Effector memory CD8-positive, alpha-beta T cell (primary cell): Measurements from ENCODE around the gene RAB6B.

Experiments
- ATAC-seq: fragments of 150-1000 bp; cut with Tn5 transposase; replicated peaks from 2 replicates; pipeline ENCODE4 v1.10.0; 2021; ENCODE audit warnings: mild to moderate bottlenecking, moderate library complexity
- DNase-seq, 3 experiments: peaks; one replicate each; pipeline ENCODE4 v3.0.0; 2021
- H3K27ac Mint-ChIP-seq, 2 donors: one replicate each; pipeline ENCODE4 v1.8.0; 2022; ENCODE audit warnings: mild to moderate bottlenecking in 2 of 2, mixed read lengths in 2 of 2, moderate library complexity in 2 of 2
- H3K27me3 Mint-ChIP-seq, 2 donors: one replicate each; pipeline ENCODE4 v1.8.0; 2022; ENCODE audit warnings: mixed read lengths in 2 of 2
- H3K36me3 Mint-ChIP-seq: one replicate; pipeline ENCODE4 v1.8.0; 2022; ENCODE audit warnings: mild to moderate bottlenecking, moderate library complexity, mixed read lengths; ENCODE audit not compliant: insufficient read depth
- H3K4me1 Mint-ChIP-seq, 2 donors: one replicate each; pipeline ENCODE4 v1.8.0; 2022; ENCODE audit warnings: low read depth in 2 of 2, mixed read lengths in 2 of 2
- H3K4me3 Mint-ChIP-seq, 2 donors: one replicate each; pipeline ENCODE4 v1.8.0; 2022; ENCODE audit warnings: mild to moderate bottlenecking in 2 of 2, mixed read lengths in 2 of 2, moderate library complexity in 2 of 2
- H3K9me3 Mint-ChIP-seq, 2 donors: one replicate each; pipeline ENCODE4 v1.8.0; 2022; ENCODE audit warnings: mixed read lengths in 2 of 2

Gene RAB6B

GRCh38 chr3:133887074-133887802 lies 8.4 kb downstream of the RAB6B start:
- Mint-ChIP-seq H3K27me3 (peaks cover 23 to 45% of the 10 kb centered on the region in 2 donors), H3K4me3 (no peak overlapping the region), H3K36me3 (peaks cover 7% of the 10 kb centered on the region), H3K4me1 (peaks cover 8 to 34% of the 10 kb centered on the region in 2 donors), H3K9me3 (no peaks in the 10 kb centered on the region), H3K27ac (no peak overlapping the region)
- no peak for ATAC-seq
- no peak for DNase-seq

GRCh38 chr3:133886031-133886722 lies 9.5 kb downstream of the RAB6B start:
- peak overlapping the region in 1 of 2 donors; percentile 17 for H3K4me3 Mint-ChIP-seq
- H3K27ac Mint-ChIP-seq = peak overlapping the region in 1 of 2 donors; percentile 77
- H3K9me3 Mint-ChIP-seq = no peaks in the 10 kb centered on the region
- H3K36me3 Mint-ChIP-seq = peaks cover 11% of the 10 kb centered on the region
- H3K27me3 Mint-ChIP-seq = peaks cover 13 to 34% of the 10 kb centered on the region in 2 donors
- DNase-seq (no peak), ATAC-seq (no peak)
- peaks cover 12 to 42% of the 10 kb centered on the region in 2 donors for H3K4me1 Mint-ChIP-seq

DNA sequence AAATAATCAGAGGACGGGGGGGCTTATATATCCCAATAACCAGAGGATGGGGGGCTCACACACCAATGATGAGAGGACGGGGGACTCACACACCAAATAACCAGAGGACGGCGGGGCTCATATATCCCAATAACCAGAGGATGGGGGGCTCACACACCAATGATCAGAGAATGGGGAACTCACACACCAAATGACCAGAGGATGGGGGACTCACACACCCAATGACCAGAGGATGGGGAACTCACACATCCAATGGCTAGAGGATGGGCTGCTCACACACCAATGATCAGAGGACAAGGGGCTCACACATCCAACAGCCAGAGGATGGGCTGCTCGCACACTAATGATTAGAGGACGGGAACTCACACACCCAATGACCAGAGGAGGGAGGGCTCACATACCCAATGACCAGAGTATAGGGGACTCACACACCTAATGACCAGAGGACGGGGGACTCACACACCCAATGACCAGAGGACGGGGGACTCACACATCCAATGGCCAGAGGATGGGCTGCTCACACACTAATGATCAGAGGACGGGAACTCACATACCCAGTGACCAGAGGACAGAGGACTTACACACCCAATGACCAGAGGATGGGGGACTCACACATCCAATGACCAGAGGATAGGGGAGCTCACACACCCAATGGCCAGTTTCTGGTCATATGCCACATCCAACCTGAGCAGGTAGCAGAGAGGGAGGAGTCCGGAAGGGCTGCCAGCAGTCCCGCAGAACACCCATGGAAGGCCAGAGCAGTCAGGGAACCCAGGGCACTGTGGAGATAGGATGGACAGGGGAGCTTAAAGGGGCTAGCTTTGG lies 10.6 kb downstream of the RAB6B start:
- no peak overlapping the region for H3K4me3 Mint-ChIP-seq
- H3K27ac Mint-ChIP-seq = peak overlapping the region in 1 of 2 donors; percentile 91
- peaks cover 19 to 51% of the 10 kb centered on the region in 2 donors for H3K4me1 Mint-ChIP-seq

DNA sequence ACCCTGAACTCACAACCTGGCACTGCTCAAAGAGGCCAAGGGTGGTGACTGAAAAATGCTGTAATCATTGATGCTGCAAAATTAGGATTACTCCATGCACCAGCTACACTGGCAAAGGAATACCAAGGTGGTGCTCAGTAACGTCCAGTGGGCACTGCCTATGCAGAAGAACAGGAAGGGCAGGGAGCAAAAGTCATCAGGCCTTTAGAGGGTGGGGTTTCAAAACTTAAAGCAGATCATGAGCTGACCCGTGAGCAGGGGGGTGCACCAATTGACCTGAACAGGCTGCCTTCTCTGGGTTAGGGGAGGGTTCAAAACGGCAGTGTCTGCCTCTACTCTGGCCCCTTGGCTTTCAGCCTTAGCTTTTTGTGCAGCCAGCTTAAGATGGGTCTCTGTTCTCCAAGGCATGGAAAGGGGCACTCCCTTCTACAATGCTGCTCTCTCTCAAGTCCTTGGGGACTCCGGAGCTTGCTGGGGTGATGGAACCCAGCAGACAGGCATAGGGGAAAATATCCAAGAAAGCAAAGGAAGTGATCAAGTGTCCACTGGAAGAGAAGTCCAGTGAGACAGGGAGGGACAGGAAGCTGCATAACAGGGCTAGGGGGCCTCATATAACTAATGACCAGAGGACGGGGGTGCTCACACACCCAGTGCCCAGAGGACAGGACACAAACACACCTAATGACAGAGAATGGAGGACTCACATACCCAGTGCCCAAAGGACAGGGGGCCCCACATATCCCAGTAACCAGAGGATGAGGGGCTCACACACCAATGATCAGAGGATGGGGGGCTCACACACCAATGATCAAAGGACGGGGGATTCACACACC lies 11.4 kb downstream of the RAB6B start:
- peak overlapping the region in 1 of 2 donors; percentile 60 for H3K4me3 Mint-ChIP-seq
- peaks cover 12 to 25% of the 10 kb centered on the region in 2 donors for H3K27me3 Mint-ChIP-seq
- DNase-seq = no peak
- peaks cover 8% of the 10 kb centered on the region for H3K36me3 Mint-ChIP-seq
- peaks cover 22 to 55% of the 10 kb centered on the region in 2 donors for H3K4me1 Mint-ChIP-seq
- H3K27ac Mint-ChIP-seq = peak overlapping the region in 1 of 2 donors; percentile 91
- no peak for ATAC-seq
- H3K9me3 Mint-ChIP-seq = peaks cover 0 to 6% of the 10 kb centered on the region in 2 donors

More for the DNA sequence above, 10.6 kb downstream of the RAB6B start:
- peaks cover 0 to 3% of the 10 kb centered on the region in 2 donors for H3K9me3 Mint-ChIP-seq
- peaks cover 12 to 25% of the 10 kb centered on the region in 2 donors for H3K27me3 Mint-ChIP-seq
- DNase-seq (no peak), ATAC-seq (no peak)
- H3K36me3 Mint-ChIP-seq = peaks cover 11% of the 10 kb centered on the region

DNA sequence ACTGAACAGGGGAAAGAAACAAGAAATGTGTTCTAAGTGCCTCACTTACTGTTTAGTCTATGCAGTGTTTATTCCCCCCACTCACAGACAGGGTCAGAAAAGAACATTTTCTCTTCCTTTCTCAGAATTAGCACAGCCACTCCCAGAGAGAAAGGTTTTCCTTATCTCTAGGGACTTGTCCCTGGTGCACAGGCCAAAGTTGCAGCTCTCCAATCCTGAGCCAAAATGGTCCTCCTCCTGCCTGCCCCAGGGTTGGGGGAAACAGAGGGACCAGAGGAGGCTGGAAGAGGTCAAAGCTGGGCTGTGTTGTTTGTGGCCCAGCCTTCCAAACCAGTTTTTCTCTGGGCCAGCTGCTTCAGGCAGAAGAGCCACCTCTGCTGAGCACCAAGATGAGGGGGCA lies 12.0 kb downstream of the RAB6B start:
- DNase-seq = no peak

DNA sequence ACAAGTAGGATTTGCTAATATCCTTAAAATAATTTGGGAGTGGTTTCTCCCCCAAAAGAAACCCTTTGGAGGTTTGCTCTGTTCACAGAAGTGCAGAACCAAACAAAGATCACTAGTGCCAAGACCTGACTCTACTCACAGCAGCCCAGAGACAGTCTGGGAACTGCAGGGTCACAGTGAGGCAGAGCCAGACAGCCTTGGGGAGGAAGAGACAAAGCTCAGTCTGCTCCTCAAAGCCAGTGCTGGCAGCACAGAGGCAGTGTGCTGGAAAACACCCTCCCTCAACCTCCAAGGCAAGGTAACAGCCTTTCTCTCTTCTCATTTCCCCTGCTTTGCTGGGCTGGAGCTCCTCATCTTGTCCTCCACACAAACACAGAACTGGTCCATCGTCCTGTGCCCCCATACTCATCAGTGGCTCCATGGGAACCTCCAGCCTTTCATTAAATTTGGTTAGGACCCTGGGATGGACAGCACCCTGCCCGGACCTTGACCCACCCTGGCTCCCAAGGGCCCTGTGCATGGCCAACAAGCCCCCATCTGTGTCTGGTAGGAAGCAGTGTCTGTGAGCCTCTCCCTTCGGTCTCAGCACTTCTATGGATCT lies 12.6 kb downstream of the RAB6B start:
- Mint-ChIP-seq H3K36me3 (peaks cover 8% of the 10 kb centered on the region), H3K4me3 (peak overlapping the region in 1 of 2 donors; percentile 60), H3K27me3 (peaks cover 12 to 25% of the 10 kb centered on the region in 2 donors), H3K9me3 (peaks cover 0 to 6% of the 10 kb centered on the region in 2 donors), H3K27ac (peak overlapping the region; percentile 26 to 91), H3K4me1 (peaks cover 22 to 53% of the 10 kb centered on the region in 2 donors)
- DNase-seq (no peak), ATAC-seq (peak; percentile 12)

More for the DNA sequence above, 12.0 kb downstream of the RAB6B start:
- Mint-ChIP-seq H3K27me3 (peaks cover 12 to 25% of the 10 kb centered on the region in 2 donors), H3K27ac (peak overlapping the region; percentile 26 to 91), H3K4me3 (peak overlapping the region in 1 of 2 donors; percentile 60), H3K4me1 (peaks cover 22 to 55% of the 10 kb centered on the region in 2 donors), H3K36me3 (peaks cover 8% of the 10 kb centered on the region), H3K9me3 (peaks cover 0 to 6% of the 10 kb centered on the region in 2 donors)
- ATAC-seq = no peak

- peak overlapping the region; percentile 26 to 91 for H3K27ac Mint-ChIP-seq
- H3K27me3 Mint-ChIP-seq = peaks cover 12 to 25% of the 10 kb centered on the region in 2 donors
- DNase-seq = peak in 1 of 3 experiments; percentile 17
- peak; percentile 74 for ATAC-seq
- peaks cover 0 to 6% of the 10 kb centered on the region in 2 donors for H3K9me3 Mint-ChIP-seq
- peaks cover 22 to 50% of the 10 kb centered on the region in 2 donors for H3K4me1 Mint-ChIP-seq
- H3K36me3 Mint-ChIP-seq = peaks cover 8% of the 10 kb centered on the region
- H3K4me3 Mint-ChIP-seq = peak overlapping the region; percentile 32 to 60
Observed at GRCh38 chr3:133881939-133882825, 13.5 kb downstream of the RAB6B start.

DNA sequence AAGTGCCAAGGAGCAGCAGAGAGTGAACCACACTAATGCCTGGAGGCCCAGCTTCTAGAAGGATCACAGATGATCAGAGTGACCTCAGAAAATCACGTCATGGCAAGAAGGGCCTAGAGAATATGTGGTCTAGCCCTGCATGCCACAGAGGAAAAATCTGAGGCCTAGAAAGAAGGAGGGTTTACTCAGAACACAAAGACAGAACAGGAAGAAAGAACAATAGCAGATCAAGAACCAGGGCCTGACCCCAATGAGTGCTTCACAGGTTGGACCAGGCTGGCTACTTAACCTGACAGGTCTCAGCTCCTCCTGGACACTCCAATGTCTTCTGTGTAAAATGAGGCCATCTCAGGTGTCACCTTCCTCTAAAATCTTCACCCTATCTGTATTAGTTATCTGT lies 14.2 kb downstream of the RAB6B start:
- H3K4me1 Mint-ChIP-seq = peaks cover 22 to 49% of the 10 kb centered on the region in 2 donors
- H3K9me3 Mint-ChIP-seq = peaks cover 0 to 6% of the 10 kb centered on the region in 2 donors
- H3K36me3 Mint-ChIP-seq = peaks cover 8% of the 10 kb centered on the region
- H3K27ac Mint-ChIP-seq = peak overlapping the region; percentile 26 to 91
- no peak for DNase-seq
- peaks cover 9 to 25% of the 10 kb centered on the region in 2 donors for H3K27me3 Mint-ChIP-seq
- peak overlapping the region; percentile 21 to 60 for H3K4me3 Mint-ChIP-seq
- ATAC-seq = peak; percentile 11

- Mint-ChIP-seq H3K4me1 (peaks cover 22 to 44% of the 10 kb centered on the region in 2 donors), H3K27ac (peak overlapping the region; percentile 80 to 91), H3K9me3 (peaks cover 0 to 6% of the 10 kb centered on the region in 2 donors), H3K4me3 (peak overlapping the region; percentile 21 to 60), H3K27me3 (peaks cover 4 to 24% of the 10 kb centered on the region in 2 donors), H3K36me3 (peaks cover 8% of the 10 kb centered on the region)
- DNase-seq (no peak), ATAC-seq (no peak)
Observed at GRCh38 chr3:133880886-133881455, 14.7 kb downstream of the RAB6B start.

DNA sequence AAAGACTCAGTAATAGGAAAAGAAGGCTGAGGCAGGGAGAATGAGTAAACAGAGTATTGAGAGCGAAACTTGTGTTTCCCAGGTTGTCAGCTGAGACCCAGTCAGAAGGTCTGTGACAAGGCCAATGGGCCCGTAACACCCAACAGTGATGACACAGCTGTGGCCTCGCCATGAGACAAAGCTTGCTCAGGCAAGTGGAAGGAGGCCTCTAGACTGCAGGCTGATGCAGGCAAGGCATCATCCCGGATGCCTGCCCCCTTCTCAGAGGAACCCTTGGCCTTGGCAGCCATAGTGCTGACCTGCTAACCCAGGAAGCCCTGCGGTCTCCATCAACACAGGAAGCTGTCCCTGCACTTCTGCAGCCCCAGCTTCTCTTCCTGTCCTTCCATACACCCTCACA lies 15.4 kb downstream of the RAB6B start:
- Mint-ChIP-seq H3K36me3 (peaks cover 8% of the 10 kb centered on the region), H3K9me3 (peaks cover 0 to 6% of the 10 kb centered on the region in 2 donors), H3K4me1 (peaks cover 22 to 41% of the 10 kb centered on the region in 2 donors), H3K4me3 (peak overlapping the region; percentile 21 to 60), H3K27ac (peak overlapping the region; percentile 80 to 91), H3K27me3 (peaks cover 0 to 20% of the 10 kb centered on the region in 2 donors)
- ATAC-seq (peak; percentile 58), DNase-seq (peak in 2 of 3 experiments; percentile 21 to 30)

DNA sequence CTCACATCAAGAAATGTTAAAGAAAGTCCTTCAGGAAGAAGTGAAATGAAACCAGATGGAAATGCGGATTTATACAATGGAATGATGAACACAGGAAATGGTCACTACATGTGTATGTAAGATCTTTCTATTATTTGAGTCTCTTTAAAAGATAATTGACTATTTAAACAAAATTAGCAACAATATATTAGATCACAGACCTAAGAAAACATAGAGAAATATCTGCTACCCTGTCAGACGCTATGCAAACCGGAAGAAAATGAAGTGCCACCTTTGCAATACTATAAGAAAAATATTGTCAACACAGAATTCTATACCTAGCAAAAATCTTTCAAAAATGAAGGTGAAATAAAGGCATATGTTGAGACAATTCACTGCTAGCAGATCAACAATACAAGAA lies 17.2 kb downstream of the RAB6B start:
- peaks cover 22 to 37% of the 10 kb centered on the region in 2 donors for H3K4me1 Mint-ChIP-seq
- H3K27me3 Mint-ChIP-seq = peaks cover 0 to 8% of the 10 kb centered on the region in 2 donors
- peaks cover 6% of the 10 kb centered on the region for H3K36me3 Mint-ChIP-seq
- ATAC-seq (no peak), DNase-seq (no peak)
- H3K9me3 Mint-ChIP-seq = peaks cover 0 to 6% of the 10 kb centered on the region in 2 donors
- H3K4me3 Mint-ChIP-seq = no peak overlapping the region
- no peak overlapping the region for H3K27ac Mint-ChIP-seq
